ENCODE results near the gene SERPINB2.

The SERPINB2 gene

GRCh38 chr18:63887424-63887823 lies at the start of gene SERPINB2:
Gene SERPINB2, plus strand, starts transcription at chr18:63887705. Its CDS starts 3,740 bp downstream, at chr18:63891445.
- no peak for DNase-seq (ENCODE audit: low read depth)

- no peak for DNase-seq (ENCODE audit: low read depth)
Observed at GRCh38 chr18:63843008-63843407, 44.5 kb upstream of the SERPINB2 start.

GRCh38 chr18:63844254-63844653 lies 43.3 kb upstream of the SERPINB2 start:
- no peak for DNase-seq (ENCODE audit: low read depth)

GRCh38 chr18:63848159-63848558 lies 39.3 kb upstream of the SERPINB2 start:
- no peak for DNase-seq (ENCODE audit: low read depth)

- no peak for DNase-seq (ENCODE audit: low read depth)
Observed at GRCh38 chr18:63850020-63850419, 37.5 kb upstream of the SERPINB2 start.

GRCh38 chr18:63850636-63851035 lies 36.9 kb upstream of the SERPINB2 start:
- no peak for DNase-seq (ENCODE audit: low read depth)

GRCh38 chr18:63858456-63858855 lies 29.0 kb upstream of the SERPINB2 start:
- no peak for DNase-seq (ENCODE audit: low read depth)

- DNase-seq (ENCODE audit: low read depth) = no peak
Observed at GRCh38 chr18:63859781-63860475, 27.6 kb upstream of the SERPINB2 start.

- no peak for DNase-seq (ENCODE audit: low read depth)
Observed at GRCh38 chr18:63860531-63860930, 27.0 kb upstream of the SERPINB2 start.

- DNase-seq (ENCODE audit: low read depth) = no peak
Observed at GRCh38 chr18:63867368-63868125, 20.0 kb upstream of the SERPINB2 start.

- DNase-seq (ENCODE audit: low read depth) = no peak
Observed at GRCh38 chr18:63868546-63868945, 19.0 kb upstream of the SERPINB2 start.

- no peak for DNase-seq (ENCODE audit: low read depth)
Observed at GRCh38 chr18:63869374-63869773, 18.1 kb upstream of the SERPINB2 start.

- no peak for DNase-seq (ENCODE audit: low read depth)
Observed at GRCh38 chr18:63869851-63870250, 17.7 kb upstream of the SERPINB2 start.

- no peak for DNase-seq (ENCODE audit: low read depth)
Observed at GRCh38 chr18:63871836-63872235, 15.7 kb upstream of the SERPINB2 start.

- no peak for DNase-seq (ENCODE audit: low read depth)
Observed at GRCh38 chr18:63872586-63872985, 14.9 kb upstream of the SERPINB2 start.

- DNase-seq (ENCODE audit: low read depth) = no peak
Observed at GRCh38 chr18:63878343-63878742, 9.2 kb upstream of the SERPINB2 start.

- DNase-seq (ENCODE audit: low read depth) = no peak
Observed at GRCh38 chr18:63878925-63879324, 8.6 kb upstream of the SERPINB2 start.

- no peak for DNase-seq (ENCODE audit: low read depth)
Observed at GRCh38 chr18:63879709-63880108, 7.8 kb upstream of the SERPINB2 start.

GRCh38 chr18:63881851-63882250 lies 5.7 kb upstream of the SERPINB2 start:
- no peak for DNase-seq (ENCODE audit: low read depth)

- DNase-seq (ENCODE audit: low read depth) = no peak
Observed at GRCh38 chr18:63882333-63883141, 5.0 kb upstream of the SERPINB2 start.

- DNase-seq (ENCODE audit: low read depth) = no peak
Observed at GRCh38 chr18:63883617-63884016, 3.9 kb upstream of the SERPINB2 start.

GRCh38 chr18:63888470-63889190 lies 1.1 kb downstream of the SERPINB2 start:
- DNase-seq (ENCODE audit: low read depth) = no peak
